Measurements from ENCODE around the gene C1QTNF1.

DNA sequence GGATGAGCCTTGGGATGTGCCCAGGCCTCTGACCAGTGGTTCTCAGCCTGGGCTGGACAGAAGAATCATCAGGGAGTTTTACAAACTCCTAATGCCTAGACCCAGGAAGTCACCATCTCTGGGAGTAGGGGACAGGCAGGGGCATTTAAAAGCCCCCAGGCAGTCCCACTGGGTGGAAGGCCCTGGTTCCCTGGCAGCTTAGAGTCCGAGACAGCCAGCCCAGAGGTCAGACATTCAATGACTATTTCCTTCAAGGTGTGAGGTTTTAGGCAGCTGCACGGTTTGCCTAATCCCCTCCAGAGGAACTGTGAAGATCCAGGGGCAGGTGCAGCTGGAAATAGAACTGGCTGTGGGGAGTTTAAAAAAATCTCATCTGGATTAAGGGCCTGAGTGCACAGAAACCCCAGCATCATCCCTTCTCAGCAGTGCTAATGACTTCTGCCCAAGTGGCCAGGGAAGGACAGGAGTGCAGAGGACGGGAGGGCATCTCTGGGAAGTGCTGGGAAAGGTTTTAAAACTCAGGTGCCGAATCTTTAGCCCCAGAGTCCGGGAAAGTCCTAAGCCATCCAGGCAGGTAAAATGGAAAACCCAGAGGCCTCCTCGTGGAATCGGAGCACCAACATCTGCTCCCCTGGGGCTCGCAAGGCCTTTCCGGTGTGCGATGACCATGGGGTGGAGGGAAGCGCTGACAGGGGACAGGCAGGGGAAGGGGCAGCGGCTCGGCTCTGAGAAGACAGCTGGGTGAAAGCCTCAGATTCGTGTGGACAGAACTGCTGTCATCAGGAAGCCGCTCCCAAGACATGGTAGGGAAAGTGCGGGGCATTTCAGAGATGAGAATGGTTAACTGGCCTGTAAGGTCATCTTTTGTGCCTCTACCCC lies 42.7 kb upstream of the C1QTNF1 start:
- TF ChIP-seq, protein P1, sequence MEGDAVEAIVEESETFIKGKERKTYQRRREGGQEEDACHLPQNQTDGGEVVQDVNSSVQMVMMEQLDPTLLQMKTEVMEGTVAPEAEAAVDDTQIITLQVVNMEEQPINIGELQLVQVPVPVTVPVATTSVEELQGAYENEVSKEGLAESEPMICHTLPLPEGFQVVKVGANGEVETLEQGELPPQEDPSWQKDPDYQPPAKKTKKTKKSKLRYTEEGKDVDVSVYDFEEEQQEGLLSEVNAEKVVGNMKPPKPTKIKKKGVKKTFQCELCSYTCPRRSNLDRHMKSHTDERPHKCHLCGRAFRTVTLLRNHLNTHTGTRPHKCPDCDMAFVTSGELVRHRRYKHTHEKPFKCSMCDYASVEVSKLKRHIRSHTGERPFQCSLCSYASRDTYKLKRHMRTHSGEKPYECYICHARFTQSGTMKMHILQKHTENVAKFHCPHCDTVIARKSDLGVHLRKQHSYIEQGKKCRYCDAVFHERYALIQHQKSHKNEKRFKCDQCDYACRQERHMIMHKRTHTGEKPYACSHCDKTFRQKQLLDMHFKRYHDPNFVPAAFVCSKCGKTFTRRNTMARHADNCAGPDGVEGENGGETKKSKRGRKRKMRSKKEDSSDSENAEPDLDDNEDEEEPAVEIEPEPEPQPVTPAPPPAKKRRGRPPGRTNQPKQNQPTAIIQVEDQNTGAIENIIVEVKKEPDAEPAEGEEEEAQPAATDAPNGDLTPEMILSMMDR (IDR thresholded peaks at IDR 0.05), result no peak
- no peak for TF ChIP-seq EZH2 (IDR thresholded peaks at IDR 0.05; ENCODE audit: borderline replicate concordance, insufficient read depth, low read depth, low read length, poor library complexity, severe bottlenecking)

All from B cell (primary cell).